GM21723 (cell line): ENCODE measurements around the gene FAS.
"Not testable (repeated sequence)": the region's sequence is repeated elsewhere in the genome, so short reads cannot be mapped to it uniquely, and the experiment has no call there.

Source experiments
- ATAC-seq: cut with Tn5 transposase; IDR thresholded peaks from one replicate; pipeline ENCODE4 v1.9.1; 2021; ENCODE audit warnings: mild to moderate bottlenecking, moderate library complexity; ENCODE audit not compliant: unreplicated experiment

Gene FAS

DNA sequence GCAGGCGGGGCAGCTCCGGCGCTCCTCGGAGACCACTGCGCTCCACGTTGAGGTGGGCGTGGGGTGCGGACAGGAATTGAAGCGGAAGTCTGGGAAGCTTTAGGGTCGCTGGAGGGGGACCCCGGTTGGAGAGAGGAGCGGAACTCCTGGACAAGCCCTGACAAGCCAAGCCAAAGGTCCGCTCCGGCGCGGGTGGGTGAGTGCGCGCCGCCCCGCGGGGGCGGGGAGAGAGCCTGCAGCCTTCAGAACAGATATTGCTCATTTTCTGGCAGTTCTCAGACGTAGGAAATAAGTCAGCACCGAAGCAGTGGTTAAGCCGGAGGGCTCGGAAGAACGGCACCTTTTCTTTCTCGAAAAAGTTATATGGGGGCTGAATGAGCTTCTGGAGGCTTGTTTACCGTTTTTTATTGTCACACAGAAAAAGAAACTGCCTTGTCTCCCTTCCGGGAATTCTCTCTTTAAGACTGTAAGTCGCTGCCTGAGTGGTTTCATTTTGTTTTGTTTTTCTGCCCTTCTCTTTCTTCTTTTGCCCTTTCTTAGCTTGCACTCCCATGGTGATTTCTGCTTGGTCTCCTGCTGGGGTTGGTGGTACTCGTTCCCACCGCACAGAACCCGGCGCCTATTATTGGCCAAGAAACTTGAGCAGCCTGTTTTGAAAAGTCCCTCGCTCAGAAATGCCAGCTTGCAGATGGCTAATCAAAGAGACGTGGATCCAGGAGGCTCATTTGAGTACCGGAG lies 732 bp downstream of the FAS start:
- peak; percentile 49 for ATAC-seq

DNA sequence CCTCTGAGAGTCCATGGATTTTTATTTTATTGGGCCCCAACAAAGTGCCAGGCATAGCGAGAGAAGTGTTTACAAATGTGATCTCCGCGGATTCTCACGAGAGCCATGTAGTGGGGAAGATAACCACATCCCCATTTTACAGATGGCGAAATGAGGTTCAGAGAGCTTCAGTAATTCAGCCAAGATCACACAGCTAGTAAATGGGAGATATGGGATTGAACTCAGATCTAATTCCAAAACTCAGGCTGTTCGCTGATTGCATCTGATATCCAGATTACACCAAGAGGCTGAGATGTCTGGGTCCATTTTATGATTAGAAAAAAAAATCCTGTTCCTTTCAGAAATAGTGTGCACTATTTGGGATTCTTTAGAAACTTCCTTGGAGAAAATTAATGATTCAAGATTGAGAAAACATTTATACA lies 1.3 kb downstream of the FAS start:
- ATAC-seq: no peak

GRCh38 chr10:88992921-88993524 lies 2.4 kb downstream of the FAS start:
- ATAC-seq: no peak

DNA sequence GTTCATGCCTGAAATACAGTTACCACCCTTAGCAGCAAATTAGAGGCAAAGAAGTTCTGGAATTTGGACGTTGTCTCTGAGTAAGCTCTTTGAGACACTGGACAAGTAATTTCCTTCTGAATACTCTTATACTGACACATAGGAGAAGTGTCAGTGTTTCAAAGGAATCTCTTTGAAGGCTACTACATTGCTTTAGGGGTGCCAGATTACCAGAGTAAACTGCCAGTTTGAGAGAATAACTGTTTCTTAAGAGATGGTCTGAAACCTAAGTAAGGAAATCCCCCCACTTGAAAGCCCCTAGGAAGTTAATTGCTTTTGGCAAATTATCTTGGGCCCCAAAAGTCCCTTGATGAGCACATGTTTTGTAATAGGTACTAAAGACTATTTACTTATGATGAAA lies 3.4 kb downstream of the FAS start:
- no peak for ATAC-seq

- no peak for ATAC-seq
These were observed 4.7 kb downstream of the FAS start for GRCh38 chr10:88995156-88995876.

DNA sequence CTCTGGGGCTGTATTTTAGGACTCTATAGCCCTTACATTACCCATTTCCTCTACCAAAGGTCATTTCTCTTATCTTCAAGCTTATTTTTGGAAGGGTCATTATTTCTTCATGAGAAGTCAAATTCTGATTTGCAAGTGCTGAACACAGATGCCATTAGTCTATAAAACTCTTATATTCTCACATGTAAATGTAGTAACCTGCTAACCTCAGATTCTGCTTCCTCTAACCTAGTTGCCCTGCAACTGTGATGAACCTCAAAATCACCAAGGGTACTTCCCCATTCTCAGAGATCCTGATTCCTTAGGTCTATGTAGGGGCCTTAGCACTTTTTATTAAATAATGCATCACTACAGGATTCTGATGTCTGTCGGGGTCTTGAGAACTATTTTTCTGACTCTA lies 6.3 kb downstream of the FAS start:
- peak; percentile 56 for ATAC-seq

DNA sequence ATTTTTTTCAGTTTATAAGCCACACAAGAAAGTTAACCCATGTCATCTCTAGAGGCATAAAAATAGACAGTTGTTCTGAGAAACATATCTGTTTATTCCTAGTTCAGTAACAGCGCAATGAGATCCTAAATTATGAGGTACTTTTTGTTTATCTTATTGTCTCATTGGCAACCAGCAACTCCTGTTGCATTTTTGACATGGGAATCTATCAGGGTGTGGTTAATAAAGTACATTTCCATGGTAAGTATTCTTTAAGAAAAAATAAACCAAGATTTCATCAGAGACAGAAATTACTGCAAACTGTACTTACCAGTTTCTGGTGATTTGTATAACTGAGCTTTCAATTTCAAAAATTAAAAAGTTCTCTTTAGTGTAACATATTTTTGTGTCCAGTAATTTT lies 9.0 kb downstream of the FAS start:
- ATAC-seq: no peak

GRCh38 chr10:89001024-89001728 lies 10.6 kb downstream of the FAS start:
- ATAC-seq: no peak

DNA sequence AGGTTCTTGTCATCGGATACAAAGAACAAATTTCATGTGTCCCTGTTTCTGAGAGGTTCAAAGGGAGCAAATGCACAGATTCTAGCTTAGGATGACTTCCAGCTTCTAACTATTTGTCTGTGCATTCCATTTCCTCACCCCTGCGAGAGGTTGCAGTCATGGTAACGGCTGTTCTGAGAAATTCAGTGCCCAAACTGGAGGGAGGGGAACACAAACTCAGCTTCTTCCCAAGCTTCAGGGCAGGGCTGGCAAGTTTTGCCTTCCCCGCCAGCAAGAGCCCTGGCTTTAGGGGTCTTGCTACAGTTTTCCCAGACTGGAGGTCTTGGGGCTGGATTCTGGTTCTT lies 11.1 kb downstream of the FAS start:
- ATAC-seq: no peak

GRCh38 chr10:89002226-89002978 lies 11.8 kb downstream of the FAS start:
- ATAC-seq: no peak

DNA sequence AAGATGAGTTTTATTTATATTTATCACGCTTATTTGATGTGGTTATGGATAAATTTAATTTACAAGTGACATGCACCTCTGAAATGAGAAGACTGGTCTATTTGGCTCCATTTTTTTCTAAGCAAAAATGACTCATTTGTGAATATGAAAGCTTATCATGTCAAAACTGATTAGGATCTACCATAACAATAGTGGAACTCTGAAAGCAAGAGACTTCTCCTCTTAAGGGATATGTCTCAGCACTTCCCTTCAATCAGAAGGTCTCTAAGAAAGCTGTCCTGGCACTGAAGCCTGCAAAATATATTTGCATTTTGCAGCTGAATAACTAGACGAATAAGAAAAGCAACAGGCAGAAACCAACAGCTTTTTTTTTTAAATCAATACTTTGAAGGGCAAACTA lies 12.7 kb downstream of the FAS start:
- no peak for ATAC-seq

DNA sequence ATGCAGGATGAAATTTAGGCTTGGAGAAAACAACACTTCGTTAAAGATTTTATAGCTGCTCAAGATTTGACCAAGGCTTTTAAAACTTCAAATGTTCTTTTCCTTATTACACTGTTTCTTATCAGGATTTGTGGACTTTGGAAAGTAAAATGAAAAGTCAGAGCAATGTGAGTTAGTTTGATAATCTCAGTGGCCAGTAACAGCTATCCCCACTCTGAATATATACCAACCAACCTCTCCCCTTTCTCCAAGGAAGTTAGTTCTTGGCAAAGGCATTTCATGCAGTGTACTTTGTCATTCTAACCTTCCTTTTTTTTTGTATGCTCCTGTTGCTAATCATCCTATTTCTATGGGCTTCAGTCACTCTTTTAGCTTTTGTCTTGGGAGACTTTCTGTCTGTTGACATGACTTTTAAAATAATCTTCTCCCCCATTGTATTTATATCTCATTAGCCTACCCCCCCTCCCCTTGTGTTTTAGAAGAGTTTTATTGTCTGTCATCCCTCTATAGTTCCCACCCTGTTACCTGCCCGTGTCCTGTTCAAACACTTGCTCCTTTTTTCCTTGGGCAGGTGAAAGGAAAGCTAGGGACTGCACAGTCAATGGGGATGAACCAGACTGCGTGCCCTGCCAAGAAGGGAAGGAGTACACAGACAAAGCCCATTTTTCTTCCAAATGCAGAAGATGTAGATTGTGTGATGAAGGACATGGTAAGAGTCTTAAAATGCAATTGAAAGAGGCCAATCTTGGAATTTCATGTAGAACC lies 16.7 kb downstream of the FAS start:
- no peak for ATAC-seq

- not testable (repeated sequence) for ATAC-seq
These were observed 28.2 kb downstream of the FAS start for GRCh38 chr10:89018700-89019346.

DNA sequence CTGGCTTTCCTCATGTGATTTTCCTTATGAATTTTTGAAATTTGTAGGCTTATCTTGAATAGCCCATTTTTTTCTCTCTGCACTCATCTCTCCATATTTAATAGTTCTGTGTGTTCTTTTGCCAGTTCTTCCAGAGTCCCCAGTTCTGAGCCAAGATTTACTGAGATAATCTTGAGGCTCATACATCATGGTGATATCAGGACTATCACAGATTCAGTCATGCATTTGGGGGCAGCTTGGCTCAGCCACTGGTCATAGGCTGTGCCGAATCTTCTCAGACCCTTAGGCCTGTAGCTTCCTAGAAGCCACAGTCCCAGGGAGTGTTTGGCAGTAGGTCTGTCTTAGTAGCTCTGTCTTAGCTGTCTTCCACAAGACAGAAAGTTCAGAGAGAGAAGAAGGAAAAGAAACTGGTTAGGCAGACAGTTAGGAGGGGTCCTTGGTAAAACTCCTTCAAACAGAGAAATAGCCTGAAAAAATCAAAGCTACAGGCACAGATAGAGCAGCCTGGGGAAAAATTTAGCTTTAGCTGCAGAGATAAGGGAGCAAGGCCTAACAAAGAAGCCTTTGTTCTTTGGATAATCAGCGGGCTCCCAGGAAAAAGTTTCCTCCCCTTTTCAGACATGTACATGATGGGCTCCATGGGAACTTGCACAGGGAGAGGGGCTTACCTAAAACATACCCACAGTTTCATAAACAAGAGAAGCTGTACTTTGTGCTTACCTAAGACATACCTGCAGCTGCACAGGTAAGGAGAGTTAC lies 29.1 kb downstream of the FAS start:
- no peak for ATAC-seq

DNA sequence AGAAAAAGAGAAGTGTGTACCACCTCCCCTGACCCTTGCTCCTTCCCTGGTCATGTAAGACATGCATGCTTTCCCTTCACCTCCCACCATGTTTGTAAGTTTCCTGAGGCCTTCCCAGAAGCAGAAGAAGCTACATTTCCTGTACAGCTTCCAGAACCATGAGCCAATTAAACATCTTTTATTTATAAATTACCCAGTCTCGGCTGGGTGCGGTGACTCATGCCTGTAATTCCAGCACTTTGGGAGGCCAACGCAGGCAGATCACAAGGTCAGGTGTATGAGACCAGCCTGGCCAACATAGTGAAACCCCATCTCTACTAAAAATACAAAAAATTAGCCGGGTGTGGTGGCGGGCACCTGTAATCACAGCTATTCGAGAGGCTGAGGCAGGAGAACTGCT lies 30.9 kb downstream of the FAS start:
- not testable (repeated sequence) for ATAC-seq

DNA sequence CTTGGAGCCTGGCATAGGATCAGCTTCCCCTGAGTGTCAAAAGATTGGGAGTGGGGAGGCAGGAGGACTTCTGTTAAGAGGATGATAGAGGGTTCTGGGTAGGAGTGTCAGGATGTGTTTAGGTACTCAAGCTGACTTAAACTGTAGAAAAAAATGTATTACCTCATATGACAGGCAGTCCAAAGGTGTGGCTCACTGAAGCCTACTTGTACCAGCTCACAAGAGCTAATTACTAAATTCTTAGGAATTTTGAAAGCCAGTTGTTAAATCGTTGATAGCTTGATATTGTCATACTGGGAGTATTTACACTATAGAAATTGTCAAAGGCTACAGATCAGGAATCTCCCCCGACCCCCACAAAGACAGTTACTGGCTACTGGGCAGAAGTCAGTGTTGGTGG lies 32.1 kb downstream of the FAS start:
- ATAC-seq: no peak

DNA sequence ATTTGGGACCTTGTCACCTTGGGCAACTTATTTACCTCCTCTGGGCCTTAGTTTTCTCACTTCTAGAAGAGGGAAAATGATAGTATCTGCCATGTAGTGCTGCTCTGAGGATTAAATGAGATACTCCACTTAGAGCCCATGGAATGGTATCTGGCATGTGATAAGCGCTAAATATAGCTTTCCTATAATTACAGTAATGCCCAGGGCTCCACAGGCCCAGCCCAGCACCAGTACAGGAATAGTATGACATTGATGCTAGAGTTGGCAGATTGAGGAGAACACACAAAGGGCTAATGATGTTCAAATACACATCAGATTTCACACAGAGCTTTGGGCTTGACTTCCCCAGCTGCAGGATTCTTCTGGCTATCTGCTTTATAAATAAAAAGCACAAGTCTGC lies 34.9 kb downstream of the FAS start:
- ATAC-seq: no peak

DNA sequence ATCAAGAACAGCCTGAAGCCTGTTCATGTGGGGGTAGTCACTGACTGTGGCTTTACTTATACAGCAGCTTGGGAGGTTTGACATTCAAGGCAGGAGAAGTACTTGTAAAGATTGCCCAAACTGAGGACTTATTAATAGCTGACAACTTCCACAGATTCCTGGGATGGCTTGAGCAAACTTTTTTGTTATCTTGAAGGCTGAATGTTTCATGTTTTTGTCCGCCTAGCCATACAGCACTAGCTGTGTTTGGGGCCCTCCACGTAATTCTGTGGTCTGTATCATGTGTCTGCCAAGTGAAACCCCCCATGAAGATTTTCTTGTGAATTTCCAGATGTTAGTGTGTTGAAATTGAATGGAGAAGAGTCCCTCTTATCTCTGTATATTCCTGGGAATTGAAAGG lies 38.6 kb downstream of the FAS start:
- no peak for ATAC-seq
